Activated CD8-positive, alpha-beta memory T cell treated with anti-CD3 and anti-CD28 coated beads for 1 hour (primary cell): ENCODE measurements around the gene MBP.

Source experiments
- DNase-seq, 2 donors: peaks; one replicate each; pipeline ENCODE4 v3.0.0-alpha.2; 2020; ENCODE audit warnings: low read depth in 1 of 2; ENCODE audit errors: extremely low read depth in 1 of 2

The MBP gene

GRCh38 chr18:77116201-77117080 lies 16.1 kb downstream of the MBP start:
- no peak for DNase-seq

- DNase-seq = no peak
Observed at GRCh38 chr18:77115192-77115953, 17.2 kb downstream of the MBP start.

- no peak for DNase-seq
Observed at GRCh38 chr18:77114415-77115191, 18.0 kb downstream of the MBP start.

- DNase-seq = no peak
Observed at GRCh38 chr18:77114152-77114414, 18.5 kb downstream of the MBP start.

- DNase-seq = no peak
Observed at GRCh38 chr18:77113361-77114151, 19.0 kb downstream of the MBP start.

GRCh38 chr18:77112747-77113092 lies 19.9 kb downstream of the MBP start:
- no peak for DNase-seq

- no peak for DNase-seq
Observed at GRCh38 chr18:77111951-77112746, 20.4 kb downstream of the MBP start.

GRCh38 chr18:77111449-77111848 lies 21.1 kb downstream of the MBP start:
- no peak for DNase-seq

GRCh38 chr18:77110936-77111335 lies 21.6 kb downstream of the MBP start:
- no peak for DNase-seq

GRCh38 chr18:77110400-77110799 lies 22.2 kb downstream of the MBP start:
- no peak for DNase-seq

GRCh38 chr18:77109648-77110019 lies 22.9 kb downstream of the MBP start:
- DNase-seq = no peak

- no peak for DNase-seq
Observed at GRCh38 chr18:77108821-77109647, 23.5 kb downstream of the MBP start.

- DNase-seq = no peak
Observed at GRCh38 chr18:77108001-77108692, 24.4 kb downstream of the MBP start.

- DNase-seq = no peak
Observed at GRCh38 chr18:77107292-77107691, 25.3 kb downstream of the MBP start.

GRCh38 chr18:77106331-77106730 lies 26.3 kb downstream of the MBP start:
- peak; percentile 62 for DNase-seq

GRCh38 chr18:77105680-77106079 lies 26.9 kb downstream of the MBP start:
- no peak for DNase-seq

- DNase-seq = no peak
Observed at GRCh38 chr18:77105028-77105427, 27.6 kb downstream of the MBP start.

- no peak for DNase-seq
Observed at GRCh38 chr18:77103991-77104531, 28.5 kb downstream of the MBP start.
